ENCODE data around the gene ZDHHC1. TPM values are rescaled to one million over a fixed set of nuclear protein-coding genes. Genes with fewer than 3 reads are reported as not detected.

The ZDHHC1 gene
- total and polyA plus RNA-seq, 2 of the 13 experiments (the other 11 are each of a cell fraction or from before 2014, with no cell fraction given) = 0.51 to 1.1 TPM

GRCh38 chr16:67415872-67416793 lies at the start of gene ZDHHC1 (continued):
- TF ChIP-seq, protein P1, sequence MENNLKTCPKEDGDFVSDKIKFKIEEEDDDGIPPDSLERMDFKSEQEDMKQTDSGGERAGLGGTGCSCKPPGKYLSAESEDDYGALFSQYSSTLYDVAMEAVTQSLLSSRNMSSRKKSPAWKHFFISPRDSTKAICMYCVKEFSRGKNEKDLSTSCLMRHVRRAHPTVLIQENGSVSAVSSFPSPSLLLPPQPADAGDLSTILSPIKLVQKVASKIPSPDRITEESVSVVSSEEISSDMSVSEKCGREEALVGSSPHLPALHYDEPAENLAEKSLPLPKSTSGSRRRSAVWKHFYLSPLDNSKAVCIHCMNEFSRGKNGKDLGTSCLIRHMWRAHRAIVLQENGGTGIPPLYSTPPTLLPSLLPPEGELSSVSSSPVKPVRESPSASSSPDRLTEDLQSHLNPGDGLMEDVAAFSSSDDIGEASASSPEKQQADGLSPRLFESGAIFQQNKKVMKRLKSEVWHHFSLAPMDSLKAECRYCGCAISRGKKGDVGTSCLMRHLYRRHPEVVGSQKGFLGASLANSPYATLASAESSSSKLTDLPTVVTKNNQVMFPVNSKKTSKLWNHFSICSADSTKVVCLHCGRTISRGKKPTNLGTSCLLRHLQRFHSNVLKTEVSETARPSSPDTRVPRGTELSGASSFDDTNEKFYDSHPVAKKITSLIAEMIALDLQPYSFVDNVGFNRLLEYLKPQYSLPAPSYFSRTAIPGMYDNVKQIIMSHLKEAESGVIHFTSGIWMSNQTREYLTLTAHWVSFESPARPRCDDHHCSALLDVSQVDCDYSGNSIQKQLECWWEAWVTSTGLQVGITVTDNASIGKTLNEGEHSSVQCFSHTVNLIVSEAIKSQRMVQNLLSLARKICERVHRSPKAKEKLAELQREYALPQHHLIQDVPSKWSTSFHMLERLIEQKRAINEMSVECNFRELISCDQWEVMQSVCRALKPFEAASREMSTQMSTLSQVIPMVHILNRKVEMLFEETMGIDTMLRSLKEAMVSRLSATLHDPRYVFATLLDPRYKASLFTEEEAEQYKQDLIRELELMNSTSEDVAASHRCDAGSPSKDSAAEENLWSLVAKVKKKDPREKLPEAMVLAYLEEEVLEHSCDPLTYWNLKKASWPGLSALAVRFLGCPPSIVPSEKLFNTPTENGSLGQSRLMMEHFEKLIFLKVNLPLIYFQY (CRISPR knock-in tag; IDR thresholded peaks at IDR 0.05; ENCODE audit: borderline replicate concordance) = peak; percentile 97
- TF ChIP-seq EZH2 (conservative IDR thresholded peaks at IDR 0.05; ENCODE audit: low read depth, low read length) (no peak), ZNF580 (CRISPR knock-in tag; IDR thresholded peaks at IDR 0.05; ENCODE audit: borderline replicate concordance, low read depth) (peak; percentile 99), ZNF607 (CRISPR knock-in tag; IDR thresholded peaks at IDR 0.05; ENCODE audit: borderline replicate concordance) (peak; percentile 96), ZNF605 (CRISPR knock-in tag; IDR thresholded peaks at IDR 0.05) (peak; percentile 17; the same call in 1 of the 2 replicates), TGIF2 (CRISPR knock-in tag; IDR thresholded peaks at IDR 0.05) (peak; percentile 16; the same call in 1 of the 2 replicates), HOXA5 (CRISPR knock-in tag; IDR thresholded peaks at IDR 0.05) (0 out of 2 replicates have a peak, but pooled peaks have one; percentile 18), ZFP36L2 (CRISPR knock-in tag; IDR thresholded peaks at IDR 0.05) (no peak), ZNF552 (CRISPR knock-in tag; IDR thresholded peaks at IDR 0.05; ENCODE audit: borderline replicate concordance) (peak; percentile 50; the same call in 1 of the 2 replicates), ZFP62 (CRISPR knock-in tag; IDR thresholded peaks at IDR 0.05) (peak; percentile 79; the same call in 1 of the 2 replicates), ZNF598 (CRISPR knock-in tag; IDR thresholded peaks at IDR 0.05; ENCODE audit: borderline replicate concordance) (peak; percentile 43; the same call in 1 of the 2 replicates), ZBTB38 (CRISPR knock-in tag; IDR thresholded peaks at IDR 0.05) (0 out of 2 replicates have a peak, but pooled peaks have one; percentile 1), BCL3 (CRISPR knock-in tag; IDR thresholded peaks at IDR 0.05) (peak; percentile 49; the same call in 1 of the 2 replicates), LCORL (IDR thresholded peaks at IDR 0.05) (no peak), LCORL (CRISPR knock-in tag; IDR thresholded peaks at IDR 0.05) (peak; percentile 78; the same call in 1 of the 2 replicates), KAT8 (CRISPR knock-in tag; IDR thresholded peaks at IDR 0.05) (peak; percentile 42; the same call in 1 of the 2 replicates), ZNF124 (CRISPR knock-in tag; IDR thresholded peaks at IDR 0.05) (no peak), ZNF788 (CRISPR knock-in tag; IDR thresholded peaks at IDR 0.05; ENCODE audit: borderline replicate concordance) (peak; percentile 59), ZBTB1 (CRISPR knock-in tag; IDR thresholded peaks at IDR 0.05; ENCODE audit: borderline replicate concordance) (no peak), CC2D1A (CRISPR knock-in tag; IDR thresholded peaks at IDR 0.05) (no peak), ZSCAN31 (CRISPR knock-in tag; IDR thresholded peaks at IDR 0.05; ENCODE audit: low read depth) (peak; percentile 84), THAP11 (CRISPR knock-in tag; IDR thresholded peaks at IDR 0.05) (peak; percentile 74), TAF1 (CRISPR knock-in tag; IDR thresholded peaks at IDR 0.05) (peak; percentile 51; the same call in 1 of the 2 replicates), KDM1A (CRISPR knock-in tag; IDR thresholded peaks at IDR 0.05) (no peak), KDM5B (CRISPR knock-in tag; IDR thresholded peaks at IDR 0.05; ENCODE audit: borderline replicate concordance) (peak; percentile 96), RAD51 (IDR thresholded peaks at IDR 0.05; ENCODE audit: borderline replicate concordance) (no peak)

Measured in HepG2 (cell line).